ENCODE data around the gene ADGRL2.
A peak's percentile ranks its signal among the peaks of the same experiment; 100 is the strongest.
"Not testable (repeated sequence)": the region's sequence is repeated elsewhere in the genome, so short reads cannot be mapped to it uniquely, and the experiment has no call there.

ADGRL2 gene

GRCh38 chr1:81847063-81847462, 46.3 kb downstream of the ADGRL2 start:
- DNase-seq (ENCODE audit: low spot score): no peak

DNA sequence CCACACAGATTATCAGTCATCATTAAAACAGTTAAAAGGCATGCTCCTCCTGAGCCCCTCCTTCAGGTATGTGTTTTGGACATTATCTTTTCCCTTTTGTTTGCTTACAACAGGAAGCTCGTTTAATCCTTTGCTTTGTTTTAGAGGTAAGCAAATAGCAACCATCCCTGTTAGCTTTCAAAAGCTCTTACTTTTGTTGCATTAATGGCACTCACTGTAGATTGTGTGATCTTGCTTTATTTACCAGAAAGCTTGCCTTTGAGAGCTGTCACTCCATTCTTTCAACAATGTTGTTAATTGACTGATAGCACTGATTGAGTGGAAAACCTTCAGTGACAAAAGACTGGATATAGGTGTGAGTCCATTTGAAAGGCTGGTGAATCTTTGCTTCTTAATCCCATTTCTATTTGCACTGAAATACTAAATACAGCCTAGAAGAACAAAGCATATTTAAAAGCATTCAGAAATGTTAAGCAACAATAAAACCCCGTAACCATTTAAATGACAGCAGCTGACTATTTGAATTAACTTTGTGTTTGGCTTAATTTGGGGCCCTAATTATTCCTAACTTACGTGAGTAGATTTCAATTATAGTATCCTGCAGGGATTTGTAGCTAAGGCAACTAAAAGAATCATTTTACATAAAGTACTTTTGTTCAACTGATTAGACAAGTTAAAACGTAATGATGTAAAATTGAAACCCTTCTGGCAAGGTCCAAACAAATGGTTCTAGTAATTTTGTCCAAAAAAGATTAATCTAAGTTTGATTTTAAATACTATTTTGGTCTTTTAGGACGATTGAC, 48.3 kb downstream of the ADGRL2 start:
- DNase-seq (ENCODE audit: low spot score): no peak

DNA sequence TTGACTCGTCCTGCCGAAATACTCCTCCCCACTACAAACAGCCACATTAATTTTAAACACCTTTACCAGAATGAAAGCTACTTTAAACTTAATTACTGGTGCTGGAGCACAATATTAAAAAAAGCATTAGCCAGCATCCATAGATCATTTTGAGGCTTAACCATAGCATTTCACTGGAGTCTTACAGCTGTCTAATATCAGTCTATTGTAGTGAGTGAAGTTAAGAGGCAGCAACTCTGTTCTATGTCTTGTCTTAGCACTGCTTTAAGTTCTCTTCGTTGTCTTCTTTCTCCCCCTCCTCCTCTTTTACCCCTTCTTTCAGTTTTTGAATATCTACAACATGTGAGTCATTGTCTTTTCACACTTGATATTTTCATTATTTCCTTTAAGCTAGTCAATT, 49.3 kb downstream of the ADGRL2 start:
- DNase-seq (ENCODE audit: low spot score): no peak

GRCh38 chr1:81850495-81850894, 49.8 kb downstream of the ADGRL2 start:
- no peak for DNase-seq (ENCODE audit: low spot score)

GRCh38 chr1:81851217-81851616, 50.5 kb downstream of the ADGRL2 start:
- DNase-seq (ENCODE audit: low spot score): no peak

DNA sequence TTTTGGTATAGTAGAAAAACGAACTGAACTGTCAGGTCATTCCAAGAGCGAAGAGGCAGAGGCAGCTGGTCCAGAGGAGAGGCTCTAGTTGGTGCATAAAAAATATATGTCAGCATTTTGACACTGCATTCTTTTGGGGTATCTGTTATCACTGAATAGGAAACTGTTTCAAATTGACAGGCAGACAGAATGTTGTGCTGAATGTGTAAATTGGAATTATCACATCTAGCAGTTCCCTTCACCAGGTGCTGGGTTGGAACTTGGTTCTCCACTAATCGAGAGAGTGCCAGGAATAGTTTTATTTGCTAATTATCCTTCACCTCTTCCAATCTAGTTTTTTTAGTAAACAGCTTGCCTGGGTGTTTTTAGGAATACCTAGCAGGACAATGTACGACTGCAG, 52.2 kb downstream of the ADGRL2 start:
- DNase-seq (ENCODE audit: low spot score): no peak

- no peak for DNase-seq (ENCODE audit: low spot score)
Observed at GRCh38 chr1:81867235-81867634, 66.5 kb downstream of the ADGRL2 start.

- DNase-seq (ENCODE audit: low spot score): no peak
Observed at GRCh38 chr1:81869307-81869706, 68.6 kb downstream of the ADGRL2 start.

DNA sequence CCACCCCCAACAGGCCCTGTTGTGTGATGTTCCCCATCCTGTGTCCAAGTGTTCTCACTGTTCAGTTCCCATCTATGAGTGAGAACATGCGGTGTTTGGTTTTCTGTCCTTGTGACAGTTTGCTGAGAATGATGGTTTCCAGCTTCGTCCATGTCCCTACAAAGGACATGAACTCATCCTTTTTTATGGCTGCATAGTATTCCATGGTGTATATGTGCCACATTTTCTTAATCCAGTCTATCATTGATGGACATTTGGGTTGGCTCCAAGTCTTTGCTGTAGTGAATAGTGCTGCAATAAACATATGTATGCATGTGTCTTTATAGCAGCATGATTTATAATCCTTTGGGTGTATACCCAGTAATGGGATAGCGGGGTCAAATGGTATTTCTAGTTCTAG, 70.4 kb downstream of the ADGRL2 start:
- DNase-seq (ENCODE audit: low spot score): not testable (repeated sequence)

GRCh38 chr1:81873946-81874345, 73.2 kb downstream of the ADGRL2 start:
- DNase-seq (ENCODE audit: low spot score): no peak

DNA sequence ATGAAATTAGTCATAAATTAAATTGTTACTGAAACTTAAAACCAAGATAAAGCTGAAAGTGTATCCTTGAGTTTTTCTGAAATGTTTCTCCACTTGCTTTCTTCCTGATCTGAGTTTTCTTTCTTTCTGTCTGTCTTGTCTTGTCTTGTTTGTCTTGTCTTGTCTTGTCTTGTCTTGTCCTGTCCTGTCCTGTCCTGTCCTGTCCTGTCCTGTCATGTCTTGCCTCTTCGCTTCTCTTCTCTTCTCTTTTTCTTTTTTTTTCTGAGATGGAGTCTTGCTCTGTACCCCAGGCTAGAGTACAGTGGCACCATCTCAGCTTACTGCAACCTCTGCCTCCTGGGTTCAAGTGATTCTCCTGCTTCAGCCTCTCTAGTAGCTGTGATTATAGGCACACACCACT, 73.7 kb downstream of the ADGRL2 start:
- DNase-seq (ENCODE audit: low spot score): no peak

- no peak for DNase-seq (ENCODE audit: low spot score)
Observed at GRCh38 chr1:81874940-81875339, 74.2 kb downstream of the ADGRL2 start.

- DNase-seq (ENCODE audit: low spot score): peak; percentile 14
Observed at GRCh38 chr1:81876901-81877733, 76.4 kb downstream of the ADGRL2 start.

GRCh38 chr1:81877940-81878339, 77.2 kb downstream of the ADGRL2 start:
- no peak for DNase-seq (ENCODE audit: low spot score)

- no peak for DNase-seq (ENCODE audit: low spot score)
Observed at GRCh38 chr1:81878538-81878937, 77.8 kb downstream of the ADGRL2 start.

DNA sequence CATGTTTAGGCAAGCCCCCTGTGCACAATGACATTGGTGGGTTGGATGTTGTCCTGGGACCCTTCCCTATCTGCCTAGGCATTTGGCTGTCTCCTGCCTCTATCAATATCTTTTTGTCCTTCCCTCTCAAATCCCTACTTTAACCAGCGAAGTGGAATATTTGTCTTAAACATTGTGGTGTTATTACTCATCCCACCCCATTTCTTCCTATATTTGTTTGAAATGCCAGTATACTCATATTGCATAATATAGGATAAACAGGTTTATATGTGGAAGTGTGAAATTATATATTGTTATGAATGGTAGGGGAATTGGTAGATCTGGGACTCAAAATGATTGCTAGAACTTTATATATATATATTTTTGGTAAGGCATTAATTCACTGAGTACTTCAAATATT, 80.0 kb downstream of the ADGRL2 start:
- DNase-seq (ENCODE audit: low spot score): no peak

GRCh38 chr1:81885291-81885690, 84.6 kb downstream of the ADGRL2 start:
- no peak for DNase-seq (ENCODE audit: low spot score)

- DNase-seq (ENCODE audit: low spot score): not testable (repeated sequence)
Observed at GRCh38 chr1:81886292-81886691, 85.6 kb downstream of the ADGRL2 start.

DNA sequence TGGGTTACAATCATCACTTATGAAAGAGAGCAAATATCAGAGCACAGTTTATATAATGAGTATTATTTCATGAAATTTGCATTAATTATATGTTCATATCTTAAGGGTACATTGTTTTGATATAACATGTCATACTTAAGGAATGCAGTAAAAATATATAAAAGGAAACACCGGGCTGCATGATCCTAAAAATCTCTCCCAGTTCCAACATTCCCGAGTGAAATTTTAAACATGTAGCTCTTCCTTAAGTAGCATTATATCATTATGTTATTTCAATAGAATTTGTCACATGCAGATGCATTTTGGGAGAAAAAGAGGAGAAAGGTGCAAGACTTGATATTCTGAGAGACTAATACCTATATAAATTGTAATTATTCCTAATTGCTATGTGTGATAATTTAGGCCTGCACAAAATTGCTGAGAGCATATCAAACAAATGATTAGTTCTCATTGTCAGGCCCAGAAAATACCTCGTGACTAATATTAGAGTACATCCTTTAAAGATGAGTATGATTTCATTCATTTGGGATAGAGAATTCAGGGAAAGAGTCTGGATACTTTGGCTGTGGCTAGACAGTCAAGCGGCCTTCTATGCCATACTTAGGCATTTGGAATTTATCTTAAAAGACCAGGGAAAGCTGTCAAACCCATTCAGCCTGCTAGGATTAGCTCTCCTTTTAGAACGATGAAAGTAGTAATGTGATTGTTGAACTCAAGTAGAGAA, 86.8 kb downstream of the ADGRL2 start:
- peak; percentile 17 for DNase-seq (ENCODE audit: low spot score)

DNA sequence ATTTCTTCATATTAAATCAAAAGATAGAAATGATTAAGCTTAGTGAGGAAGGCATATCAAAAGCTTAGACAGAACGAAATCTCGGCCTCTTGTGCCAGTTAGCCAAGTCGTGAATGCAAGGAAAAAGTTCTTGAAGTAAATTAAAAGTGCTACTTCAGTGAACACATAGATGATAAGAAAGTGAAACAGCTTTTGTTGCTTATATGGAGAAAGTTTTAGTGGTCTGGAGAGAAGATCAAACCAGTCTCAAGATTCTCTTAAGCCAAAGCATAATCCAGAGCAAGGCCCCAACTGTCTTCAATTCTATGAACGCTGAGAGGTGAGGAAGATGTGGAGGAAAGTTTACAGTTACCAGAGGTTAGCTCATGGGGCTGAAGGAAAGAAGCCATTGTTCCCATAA, 88.4 kb downstream of the ADGRL2 start:
- DNase-seq (ENCODE audit: low spot score): no peak

DNA sequence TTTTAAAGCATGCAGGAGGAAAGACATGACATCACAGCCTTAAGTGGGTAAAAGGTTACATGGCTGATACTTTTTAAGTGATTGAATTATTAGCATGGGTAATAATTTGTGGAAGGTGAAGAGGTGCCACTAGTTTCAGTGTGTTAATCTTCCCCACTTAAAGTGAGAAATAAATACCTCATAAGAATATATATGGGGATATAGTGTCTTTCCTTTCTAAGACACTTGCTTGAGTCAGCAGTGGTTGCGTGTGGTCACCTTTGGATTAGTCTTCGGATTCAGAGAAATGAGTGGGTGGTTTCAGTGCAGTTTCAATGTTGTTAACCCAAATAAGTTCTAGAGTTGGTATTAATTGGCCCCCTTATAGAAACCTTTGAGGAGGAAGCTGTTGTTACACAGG, 94.1 kb downstream of the ADGRL2 start:
- no peak for DNase-seq (ENCODE audit: low spot score)

GRCh38 chr1:81899214-81899821, 98.6 kb downstream of the ADGRL2 start:
- DNase-seq (ENCODE audit: low spot score): no peak

All from hepatic stellate cell (primary cell).